ENCODE data around the gene IGFBP5.

The IGFBP5 gene

DNA sequence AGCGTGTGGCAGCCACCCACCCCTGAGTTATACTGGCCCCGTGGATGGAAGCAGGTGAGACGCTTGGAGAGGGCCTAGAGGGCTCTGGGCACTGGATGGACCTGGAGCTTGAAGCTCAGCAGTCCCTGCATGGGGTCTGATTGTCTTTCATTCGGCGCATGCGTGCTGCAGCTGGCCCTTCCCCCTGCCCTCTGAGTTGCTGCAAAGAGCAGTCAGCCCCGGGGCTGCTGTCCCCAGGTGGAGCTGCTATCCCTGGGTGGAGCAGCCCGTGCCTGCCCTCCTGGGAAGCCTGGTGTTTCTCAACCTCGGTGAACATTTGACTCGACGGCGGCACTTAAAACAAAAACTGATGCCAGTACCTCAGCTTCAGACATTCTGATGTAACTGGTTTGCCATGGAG lies 29.6 kb downstream of the IGFBP5 start:
- no peak for DNase-seq (ENCODE audit: low read depth)
- TF ChIP-seq, protein P1, sequence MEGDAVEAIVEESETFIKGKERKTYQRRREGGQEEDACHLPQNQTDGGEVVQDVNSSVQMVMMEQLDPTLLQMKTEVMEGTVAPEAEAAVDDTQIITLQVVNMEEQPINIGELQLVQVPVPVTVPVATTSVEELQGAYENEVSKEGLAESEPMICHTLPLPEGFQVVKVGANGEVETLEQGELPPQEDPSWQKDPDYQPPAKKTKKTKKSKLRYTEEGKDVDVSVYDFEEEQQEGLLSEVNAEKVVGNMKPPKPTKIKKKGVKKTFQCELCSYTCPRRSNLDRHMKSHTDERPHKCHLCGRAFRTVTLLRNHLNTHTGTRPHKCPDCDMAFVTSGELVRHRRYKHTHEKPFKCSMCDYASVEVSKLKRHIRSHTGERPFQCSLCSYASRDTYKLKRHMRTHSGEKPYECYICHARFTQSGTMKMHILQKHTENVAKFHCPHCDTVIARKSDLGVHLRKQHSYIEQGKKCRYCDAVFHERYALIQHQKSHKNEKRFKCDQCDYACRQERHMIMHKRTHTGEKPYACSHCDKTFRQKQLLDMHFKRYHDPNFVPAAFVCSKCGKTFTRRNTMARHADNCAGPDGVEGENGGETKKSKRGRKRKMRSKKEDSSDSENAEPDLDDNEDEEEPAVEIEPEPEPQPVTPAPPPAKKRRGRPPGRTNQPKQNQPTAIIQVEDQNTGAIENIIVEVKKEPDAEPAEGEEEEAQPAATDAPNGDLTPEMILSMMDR (conservative IDR thresholded peaks at IDR 0.05; ENCODE audit: control insufficient read depth, insufficient read depth, low read depth, low read length): no peak
- H3K4me3 ChIP-seq (ENCODE audit: control insufficient read depth, low read depth, low read length): no peak overlapping the region

DNA sequence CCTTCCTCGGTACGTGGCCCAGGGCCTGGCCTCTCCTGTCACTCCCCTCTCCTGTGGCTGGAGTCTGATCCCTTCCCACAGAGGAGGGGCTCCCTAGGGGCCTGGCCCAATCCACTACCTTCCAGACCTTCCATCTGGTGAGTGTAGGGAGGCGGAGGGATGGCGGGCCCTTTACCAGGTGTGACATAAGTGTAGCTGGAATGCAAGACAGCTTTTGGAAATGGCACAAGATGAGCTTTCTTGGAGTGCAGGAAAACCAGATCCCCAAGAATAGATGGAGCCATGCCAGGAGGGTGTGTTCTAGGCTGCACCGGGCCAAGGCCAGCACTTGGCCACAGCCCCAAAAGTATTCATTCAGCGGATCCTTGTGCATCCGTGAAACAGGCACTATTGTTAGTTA lies 30.1 kb downstream of the IGFBP5 start:
- DNase-seq (ENCODE audit: low read depth): peak; percentile 42
- no peak overlapping the region for H3K4me3 ChIP-seq (ENCODE audit: control insufficient read depth, low read depth, low read length)
- TF ChIP-seq, protein P1 (conservative IDR thresholded peaks at IDR 0.05; ENCODE audit: control insufficient read depth, insufficient read depth, low read depth, low read length): no peak

DNA sequence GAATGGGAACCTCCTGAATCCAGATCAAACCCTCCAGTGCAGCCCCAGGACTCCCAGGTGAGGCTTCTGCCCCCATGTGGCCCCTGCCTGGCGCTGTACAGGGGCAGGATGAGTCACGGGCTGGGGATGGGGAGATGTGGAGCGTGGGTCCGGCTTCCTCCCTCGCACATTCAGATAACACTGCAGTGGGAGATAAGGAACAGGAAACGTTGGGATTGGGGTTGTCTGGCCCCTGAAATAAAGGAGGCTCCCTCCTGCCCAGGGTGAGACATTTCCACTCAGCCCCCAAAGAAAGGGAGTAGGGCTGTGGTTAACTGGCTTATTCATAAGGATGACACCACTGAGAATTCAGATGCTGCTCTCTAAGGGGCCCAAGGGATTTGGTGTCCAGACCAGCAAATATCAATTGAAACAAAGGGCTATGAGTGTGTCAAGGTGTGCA lies 30.7 kb downstream of the IGFBP5 start:
- TF ChIP-seq, protein P1 (conservative IDR thresholded peaks at IDR 0.05; ENCODE audit: control insufficient read depth, insufficient read depth, low read depth, low read length): peak; percentile 3
- DNase-seq (ENCODE audit: low read depth): peak; percentile 40
- no peak overlapping the region for H3K4me3 ChIP-seq (ENCODE audit: control insufficient read depth, low read depth, low read length)

DNA sequence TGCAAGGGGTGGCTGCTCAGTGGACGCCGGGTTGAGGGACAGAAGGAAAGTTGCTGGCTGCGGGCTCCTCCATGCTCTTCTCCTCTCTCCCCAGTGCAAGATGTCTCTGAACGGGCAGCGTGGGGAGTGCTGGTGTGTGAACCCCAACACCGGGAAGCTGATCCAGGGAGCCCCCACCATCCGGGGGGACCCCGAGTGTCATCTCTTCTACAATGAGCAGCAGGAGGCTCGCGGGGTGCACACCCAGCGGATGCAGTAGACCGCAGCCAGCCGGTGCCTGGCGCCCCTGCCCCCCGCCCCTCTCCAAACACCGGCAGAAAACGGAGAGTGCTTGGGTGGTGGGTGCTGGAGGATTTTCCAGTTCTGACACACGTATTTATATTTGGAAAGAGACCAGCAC lies 31.5 kb downstream of the IGFBP5 start:
- TF ChIP-seq, protein P1 (conservative IDR thresholded peaks at IDR 0.05; ENCODE audit: control insufficient read depth, insufficient read depth, low read depth, low read length): no peak
- no peak for DNase-seq (ENCODE audit: low read depth)
- no peak overlapping the region for H3K4me3 ChIP-seq (ENCODE audit: control insufficient read depth, low read depth, low read length)

DNA sequence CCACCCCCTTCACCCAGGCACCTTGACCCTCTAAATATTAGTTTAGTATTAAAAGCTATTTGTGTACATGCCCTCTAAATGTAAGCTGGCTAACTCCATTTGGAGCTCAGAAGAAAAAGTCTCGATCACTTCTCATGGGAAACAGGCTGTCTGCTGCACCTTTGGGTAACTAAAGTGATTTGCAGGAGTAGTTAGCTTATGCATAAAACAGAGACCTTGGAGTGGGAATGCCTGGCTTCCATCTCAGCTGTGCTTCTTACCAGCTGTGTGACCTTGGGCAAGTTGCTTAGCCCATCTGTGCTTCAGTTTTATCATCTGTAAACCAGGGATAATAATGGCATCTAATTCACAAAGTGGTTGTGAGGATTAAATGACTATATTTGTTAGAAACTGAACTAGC lies 32.2 kb downstream of the IGFBP5 start:
- DNase-seq (ENCODE audit: low read depth): no peak
- H3K4me3 ChIP-seq (ENCODE audit: control insufficient read depth, low read depth, low read length): no peak overlapping the region
- TF ChIP-seq, protein P1 (conservative IDR thresholded peaks at IDR 0.05; ENCODE audit: control insufficient read depth, insufficient read depth, low read depth, low read length): no peak

DNA sequence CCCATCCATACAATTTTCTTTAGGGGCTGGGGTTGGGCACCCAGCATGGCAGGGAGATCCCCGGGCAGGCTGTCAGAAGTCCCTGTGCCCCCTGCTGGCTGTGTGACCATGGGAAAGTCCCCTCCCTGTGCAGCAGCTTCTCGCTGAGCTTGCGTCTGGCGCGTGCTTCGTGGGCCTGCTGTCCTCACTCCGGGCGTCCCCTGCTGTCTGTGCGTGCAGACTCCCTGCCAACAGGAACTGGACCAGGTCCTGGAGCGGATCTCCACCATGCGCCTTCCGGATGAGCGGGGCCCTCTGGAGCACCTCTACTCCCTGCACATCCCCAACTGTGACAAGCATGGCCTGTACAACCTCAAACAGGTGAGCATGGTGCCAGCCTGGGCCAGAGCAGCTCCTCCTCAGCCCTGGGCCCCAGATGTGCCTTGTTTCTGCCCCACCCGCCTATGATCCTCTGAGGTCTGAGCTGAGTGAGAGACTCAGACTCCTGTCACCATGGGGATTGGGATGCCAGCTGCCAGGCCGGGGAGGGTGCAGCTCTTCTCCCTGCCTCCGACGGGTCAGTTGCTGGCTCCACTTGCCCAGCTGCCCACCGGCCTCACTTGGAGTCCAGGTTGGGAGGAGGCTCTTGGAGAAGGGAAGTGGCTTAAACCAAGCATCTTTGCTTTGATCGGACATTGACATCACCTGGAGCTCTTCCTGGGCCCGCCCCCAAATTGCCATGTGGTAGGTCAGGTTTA lies 33.5 kb downstream of the IGFBP5 start:
- no peak overlapping the region for H3K4me3 ChIP-seq (ENCODE audit: control insufficient read depth, low read depth, low read length)
- TF ChIP-seq, protein P1 (conservative IDR thresholded peaks at IDR 0.05; ENCODE audit: control insufficient read depth, insufficient read depth, low read depth, low read length): no peak
- DNase-seq (ENCODE audit: low read depth): no peak

All from fibroblast of mammary gland (primary cell).